WERI-Rb-1 (cell line): ENCODE results near the gene TSHZ2.

Source experiments
- DNase-seq: peaks from one replicate; pipeline ENCODE4 v3.0.0-alpha.2; 2020
- H3K27ac ChIP-seq: fragments of 250-450 bp; sonication (Bioruptor Pico); 2 replicates; pipeline ENCODE4 v1.5.1; 2020; ENCODE audit warnings: mild to moderate bottlenecking, moderate library complexity
- H3K27me3 ChIP-seq: fragments of 250-450 bp; sonication (Bioruptor Pico); 2 replicates; pipeline ENCODE4 v1.5.1; 2021; ENCODE audit warnings: mild to moderate bottlenecking, low read depth, moderate library complexity; ENCODE audit not compliant: insufficient read depth, severe bottlenecking
- H3K36me3 ChIP-seq: fragments of 250-450 bp; sonication (Bioruptor Pico); 2 replicates; pipeline ENCODE4 v1.5.1; 2020; ENCODE audit warnings: mild to moderate bottlenecking, moderate library complexity
- H3K4me3 ChIP-seq: 2 replicates; pipeline ENCODE4 v1.5.1; 2011; ENCODE audit warnings: low read depth, mild to moderate bottlenecking, control low read depth, low read length
- H3K9me3 ChIP-seq: fragments of 250-450 bp; sonication (Bioruptor Pico); 2 replicates; pipeline ENCODE4 v1.5.1; 2021; ENCODE audit warnings: mild to moderate bottlenecking, moderate library complexity; ENCODE audit not compliant: severe bottlenecking
- TF ChIP-seq, protein P1 (sequence below): IDR thresholded peaks from 2 replicates; pipeline ENCODE4 v1.5.1; 2011; ENCODE audit warnings: low read depth, mild to moderate bottlenecking, control low read depth, inconsistent platforms, low read length

Gene TSHZ2

DNA sequence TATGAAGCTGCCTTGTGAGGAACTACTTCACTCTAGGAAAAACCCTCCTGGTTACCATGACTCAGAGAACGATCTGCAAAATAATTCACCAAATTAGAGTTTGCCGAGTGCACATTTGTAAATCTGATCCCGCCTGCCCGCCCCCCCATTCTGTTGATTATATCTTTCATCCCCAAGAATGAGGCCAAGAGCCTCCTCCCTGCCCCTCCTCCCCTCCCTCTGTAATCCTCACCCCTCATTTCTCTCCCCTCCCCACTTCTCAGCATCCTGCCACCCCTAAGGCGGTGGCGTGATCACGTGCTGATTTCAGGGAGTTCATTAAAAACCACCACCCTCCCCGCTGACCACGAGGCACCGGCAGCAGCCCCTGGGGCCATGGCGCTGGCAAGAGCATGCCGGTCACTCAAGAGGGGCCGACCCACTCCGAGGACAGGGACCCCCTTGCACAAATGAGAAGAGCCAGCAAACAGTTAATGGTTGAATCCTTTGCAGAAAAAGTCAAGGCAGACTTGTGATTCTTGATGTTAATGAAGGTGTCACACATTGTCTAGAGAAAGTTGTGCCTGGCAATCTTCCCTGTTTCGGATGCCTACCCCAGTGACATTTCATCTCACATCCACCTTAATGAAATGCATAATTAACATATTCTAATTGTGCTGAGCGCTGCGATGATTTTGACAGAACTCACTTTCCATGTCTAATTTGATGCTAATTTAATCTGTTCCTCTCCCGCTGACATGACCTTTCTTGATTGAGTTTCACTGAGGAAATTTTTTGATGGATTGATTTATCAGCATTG is 373.6 kb downstream of the TSHZ2 start:
- DNase-seq, result no peak
- H3K9me3 ChIP-seq, result no peaks in the 10 kb centered on the region
- TF ChIP-seq, protein P1, sequence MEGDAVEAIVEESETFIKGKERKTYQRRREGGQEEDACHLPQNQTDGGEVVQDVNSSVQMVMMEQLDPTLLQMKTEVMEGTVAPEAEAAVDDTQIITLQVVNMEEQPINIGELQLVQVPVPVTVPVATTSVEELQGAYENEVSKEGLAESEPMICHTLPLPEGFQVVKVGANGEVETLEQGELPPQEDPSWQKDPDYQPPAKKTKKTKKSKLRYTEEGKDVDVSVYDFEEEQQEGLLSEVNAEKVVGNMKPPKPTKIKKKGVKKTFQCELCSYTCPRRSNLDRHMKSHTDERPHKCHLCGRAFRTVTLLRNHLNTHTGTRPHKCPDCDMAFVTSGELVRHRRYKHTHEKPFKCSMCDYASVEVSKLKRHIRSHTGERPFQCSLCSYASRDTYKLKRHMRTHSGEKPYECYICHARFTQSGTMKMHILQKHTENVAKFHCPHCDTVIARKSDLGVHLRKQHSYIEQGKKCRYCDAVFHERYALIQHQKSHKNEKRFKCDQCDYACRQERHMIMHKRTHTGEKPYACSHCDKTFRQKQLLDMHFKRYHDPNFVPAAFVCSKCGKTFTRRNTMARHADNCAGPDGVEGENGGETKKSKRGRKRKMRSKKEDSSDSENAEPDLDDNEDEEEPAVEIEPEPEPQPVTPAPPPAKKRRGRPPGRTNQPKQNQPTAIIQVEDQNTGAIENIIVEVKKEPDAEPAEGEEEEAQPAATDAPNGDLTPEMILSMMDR, result no peak

DNA sequence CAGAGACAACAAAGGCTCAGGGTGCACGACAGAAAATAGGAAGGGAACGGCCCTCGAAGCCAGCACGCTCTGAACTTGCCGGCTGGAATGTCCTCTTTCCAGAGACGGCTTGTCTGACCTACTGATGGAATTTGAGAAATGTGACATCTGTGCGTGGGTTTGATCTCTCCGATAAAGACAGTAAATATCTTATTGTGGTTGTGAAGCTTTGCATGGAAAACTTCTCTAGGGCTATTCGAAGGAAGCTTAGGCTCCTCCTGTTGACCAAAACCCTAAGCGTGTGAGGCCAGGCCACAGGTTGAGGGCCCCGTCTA is 374.1 kb downstream of the TSHZ2 start:
- H3K27ac ChIP-seq, result no peak overlapping the region
- H3K27me3 ChIP-seq, result peaks cover 39% of the 10 kb centered on the region
- no peaks in the 10 kb centered on the region for H3K9me3 ChIP-seq
- TF ChIP-seq, protein P1, result no peak
- no peak for DNase-seq
- no peak overlapping the region for H3K4me3 ChIP-seq
- no peaks in the 10 kb centered on the region for H3K36me3 ChIP-seq

More for the DNA sequence above, 373.6 kb downstream of the TSHZ2 start:
- Histone ChIP-seq H3K36me3 (no peaks in the 10 kb centered on the region), H3K27ac (no peak overlapping the region), H3K27me3 (peaks cover 43% of the 10 kb centered on the region), H3K4me3 (no peak overlapping the region)

DNA sequence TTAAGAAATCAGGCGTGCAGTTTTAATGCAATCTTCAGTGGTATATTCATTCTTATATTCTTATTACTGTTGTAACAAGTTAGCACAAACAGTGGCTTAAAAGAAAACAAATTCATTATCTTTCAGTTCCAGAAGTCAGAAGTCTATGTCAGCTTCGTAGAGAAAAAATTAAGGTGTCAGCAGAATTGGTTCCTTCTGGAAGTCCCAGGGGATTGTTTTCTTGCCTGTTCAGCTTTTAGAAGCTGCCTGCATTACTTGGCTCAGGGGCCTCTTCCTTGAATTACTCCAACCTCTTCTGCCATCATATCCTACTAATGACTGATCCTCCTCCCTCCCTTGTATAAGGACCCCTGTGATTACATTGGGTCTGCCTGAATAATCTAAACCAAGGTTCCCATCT is 377.6 kb downstream of the TSHZ2 start:
- TF ChIP-seq, protein P1, result no peak
- no peak overlapping the region for H3K4me3 ChIP-seq
- no peak for DNase-seq
- no peaks in the 10 kb centered on the region for H3K36me3 ChIP-seq
- no peaks in the 10 kb centered on the region for H3K9me3 ChIP-seq
- H3K27me3 ChIP-seq, result peaks cover 48% of the 10 kb centered on the region
- H3K27ac ChIP-seq, result no peak overlapping the region

DNA sequence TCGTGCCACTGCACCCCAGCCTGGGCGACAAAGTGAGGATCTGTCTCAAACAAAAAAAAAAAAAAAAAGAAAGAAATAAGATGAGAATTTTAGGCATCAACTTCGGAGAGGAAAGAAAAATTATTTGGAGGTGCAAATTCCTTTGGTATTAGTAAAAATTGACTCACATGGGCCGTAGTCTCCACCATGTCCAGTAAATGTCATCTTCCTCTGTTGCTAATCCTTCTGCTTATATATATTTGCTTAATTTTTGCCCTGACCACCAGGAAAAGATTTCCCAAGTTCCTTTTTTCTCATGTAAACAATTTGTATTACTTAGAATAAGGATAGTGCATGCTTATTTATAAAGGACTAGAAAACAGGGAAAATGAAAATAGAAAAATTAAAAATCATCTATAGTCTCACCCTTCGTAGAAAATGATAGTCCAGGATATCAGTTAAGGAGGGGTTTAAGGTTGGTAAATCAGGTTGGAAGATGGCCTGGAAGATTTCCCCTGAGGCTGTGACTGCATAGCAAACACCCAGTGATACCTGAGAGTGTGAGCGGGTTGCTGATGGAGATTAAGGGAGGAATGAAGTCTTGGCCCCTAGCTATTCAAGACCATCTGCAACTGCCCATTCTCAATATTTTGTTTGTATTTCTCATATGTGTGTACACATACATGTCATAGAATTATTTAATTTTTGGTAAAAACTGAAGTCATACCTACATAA is 380.7 kb downstream of the TSHZ2 start:
- H3K27ac ChIP-seq, result no peak overlapping the region
- DNase-seq, result no peak

DNA sequence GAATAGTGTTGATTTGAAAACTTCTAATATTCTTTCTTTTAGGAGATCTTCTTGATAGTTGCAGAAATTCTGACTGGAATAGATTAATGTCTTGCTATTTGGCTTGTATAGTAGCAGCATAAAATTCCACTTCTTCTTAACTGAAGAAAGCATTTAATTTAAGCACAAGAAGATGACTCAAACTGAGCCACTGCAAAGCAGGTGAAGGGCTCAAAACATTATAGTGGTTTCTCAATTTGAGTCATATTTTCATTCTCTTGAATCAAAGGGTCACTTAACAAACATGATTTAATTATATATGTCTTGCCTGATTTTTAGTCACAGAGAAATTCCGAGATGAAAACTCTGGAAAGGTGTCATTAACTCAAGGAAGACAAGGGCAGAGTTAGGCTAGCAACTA is 382.2 kb downstream of the TSHZ2 start:
- peaks cover 45% of the 10 kb centered on the region for H3K27me3 ChIP-seq
- TF ChIP-seq, protein P1, result no peak
- peaks cover 7% of the 10 kb centered on the region for H3K9me3 ChIP-seq
- H3K4me3 ChIP-seq, result no peak overlapping the region
- no peak overlapping the region for H3K27ac ChIP-seq
- DNase-seq, result no peak
- no peaks in the 10 kb centered on the region for H3K36me3 ChIP-seq

More for the DNA sequence above, 380.7 kb downstream of the TSHZ2 start:
- H3K36me3 ChIP-seq, result no peaks in the 10 kb centered on the region
- TF ChIP-seq, protein P1, result no peak
- peaks cover 7% of the 10 kb centered on the region for H3K9me3 ChIP-seq
- H3K4me3 ChIP-seq, result no peak overlapping the region
- H3K27me3 ChIP-seq, result peaks cover 44% of the 10 kb centered on the region
